SU-DHL-6 (cell line): Measurements from ENCODE around the gene TRDMT1.

ENCODE experiments used
- H2AFZ ChIP-seq: fragments of 200-600 bp; sonication (generic); 2 replicates; pipeline ENCODE4 v1.6.1; 2014; ENCODE audit warnings: low read depth, mild to moderate bottlenecking, moderate library complexity, mixed read lengths, antibody characterized with exemption, low read length; ENCODE audit not compliant: severe bottlenecking
- H3F3A ChIP-seq: fragments of 200-600 bp; shearing (Covaris generic); 2 replicates; pipeline ENCODE4 v1.6.0; 2016; ENCODE audit warnings: antibody characterized with exemption, mild to moderate bottlenecking; ENCODE audit not compliant: insufficient read depth
- H3K27ac ChIP-seq: fragments of 200-600 bp; sonication (generic); 2 replicates; pipeline ENCODE4 v1.5.1; 2016; ENCODE audit warnings: low read depth, mild to moderate bottlenecking, low read length, moderate library complexity, mixed read lengths
- H3K27me3 ChIP-seq: fragments of 200-600 bp; sonication (generic), shearing (Covaris generic); 2 replicates; pipeline ENCODE4 v1.6.0; 2014; ENCODE audit warnings: mild to moderate bottlenecking, low read length
- H3K36me3 ChIP-seq: fragments of 200-600 bp; sonication (generic); 2 replicates; pipeline ENCODE4 v1.6.1; 2014; ENCODE audit warnings: mild to moderate bottlenecking, low read length, mixed read lengths
- H3K4me2 ChIP-seq: fragments of 300-600, 200-600 bp; shearing (Covaris generic), sonication (generic); 2 replicates; pipeline ENCODE4 v1.6.0; 2014; ENCODE audit warnings: low read length, low read depth, mild to moderate bottlenecking; ENCODE audit not compliant: poor library complexity, severe bottlenecking
- H3K4me3 ChIP-seq: fragments of 200-600 bp; sonication (generic); 2 replicates; pipeline ENCODE4 v1.5.1; 2014; ENCODE audit warnings: antibody characterized with exemption, low read length, mild to moderate bottlenecking, mixed read lengths; ENCODE audit not compliant: insufficient read depth, poor library complexity, severe bottlenecking
- H3K79me2 ChIP-seq: fragments of 200-600 bp; sonication (generic); 2 replicates; pipeline ENCODE4 v1.6.1; 2014; ENCODE audit warnings: mild to moderate bottlenecking, low read length, moderate library complexity; ENCODE audit not compliant: insufficient read depth
- H3K9ac ChIP-seq: fragments of 200-600 bp; sonication (generic); 2 replicates; pipeline ENCODE4 v1.7.0; 2014; ENCODE audit warnings: mild to moderate bottlenecking, low read length
- H3K9me2 ChIP-seq: fragments of 200-600 bp; sonication (generic); replicated peaks from 2 replicates; pipeline ENCODE4 v1.6.1; 2014; ENCODE audit warnings: low read length; ENCODE audit not compliant: insufficient read depth
- H3K9me3 ChIP-seq: fragments of 200-600 bp; sonication (generic); 2 replicates; pipeline ENCODE4 v1.6.1; 2014; ENCODE audit warnings: low read length, mixed read lengths; ENCODE audit not compliant: insufficient read depth
- H4K20me1 ChIP-seq: fragments of 200-600 bp; sonication (generic); 2 replicates; pipeline ENCODE4 v1.6.1; 2014; ENCODE audit warnings: low read depth, mild to moderate bottlenecking, antibody characterized with exemption, low read length, moderate library complexity, mixed read lengths
- EZH2phosphoT487 ChIP-seq: fragments of 200-600 bp; sonication (generic), shearing (Covaris generic); conservative IDR thresholded peaks from 2 replicates; pipeline ENCODE4 v1.6.1; 2018; ENCODE audit warnings: mild to moderate bottlenecking, antibody characterized with exemption, low read length, moderate library complexity, mixed read lengths
- TF ChIP-seq, protein P1 (sequence below): fragments of 200-600 bp; sonication (generic); IDR thresholded peaks from one replicate; pipeline ENCODE4 v1.5.1; 2017; ENCODE audit warnings: antibody characterized with exemption, mild to moderate bottlenecking, low read length, moderate library complexity; ENCODE audit not compliant: insufficient read depth, poor library complexity, severe bottlenecking

TRDMT1 gene

DNA sequence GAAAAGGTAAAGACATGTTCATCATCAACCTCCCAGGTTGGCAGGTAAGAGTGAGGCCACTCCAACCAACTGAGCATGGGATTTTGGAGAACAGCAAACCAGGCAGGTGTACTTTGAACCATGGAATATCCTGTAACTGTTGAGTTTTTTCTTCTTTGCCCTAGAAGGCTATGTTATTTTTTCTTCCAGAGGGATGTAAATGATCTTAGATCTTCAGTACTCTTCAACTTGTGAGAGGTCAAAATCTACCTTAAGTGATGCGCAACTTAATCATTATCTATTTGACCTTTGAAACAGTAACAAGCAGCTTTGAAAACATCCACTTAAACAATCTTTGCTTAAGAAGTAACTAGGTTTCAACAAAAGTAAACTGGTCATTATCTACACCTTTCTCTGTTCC, 71.7 kb downstream of the TRDMT1 start, which contains the start of gene CUBN:
TSS of gene CUBN (minus strand) at position 71 of the 400 bp plus-strand sequence. CDS start at position 25, 46 bp downstream.
- no peak within 1 kb of the TSS for H3K27ac ChIP-seq
- no peak within 1 kb of the TSS for H3K4me3 ChIP-seq
- H3F3A ChIP-seq = no peaks in the 10 kb centered on the region
- no peak within 1 kb of the TSS for H3K9ac ChIP-seq
- H3K9me3 ChIP-seq = no peaks in the 10 kb centered on the region
- H3K27me3 ChIP-seq = no peaks in the 10 kb centered on the region
- no peaks in the 10 kb centered on the region for H4K20me1 ChIP-seq
- H2AFZ ChIP-seq = no peak within 1 kb of the TSS
- H3K9me2 ChIP-seq = no peaks in the 10 kb centered on the region
- H3K4me2 ChIP-seq = no peak within 1 kb of the TSS
- no peaks in the 10 kb centered on the region for H3K36me3 ChIP-seq
- no peaks in the 10 kb centered on the region for H3K79me2 ChIP-seq
- no peak for TF ChIP-seq EZH2phosphoT487
- TF ChIP-seq, protein P1, sequence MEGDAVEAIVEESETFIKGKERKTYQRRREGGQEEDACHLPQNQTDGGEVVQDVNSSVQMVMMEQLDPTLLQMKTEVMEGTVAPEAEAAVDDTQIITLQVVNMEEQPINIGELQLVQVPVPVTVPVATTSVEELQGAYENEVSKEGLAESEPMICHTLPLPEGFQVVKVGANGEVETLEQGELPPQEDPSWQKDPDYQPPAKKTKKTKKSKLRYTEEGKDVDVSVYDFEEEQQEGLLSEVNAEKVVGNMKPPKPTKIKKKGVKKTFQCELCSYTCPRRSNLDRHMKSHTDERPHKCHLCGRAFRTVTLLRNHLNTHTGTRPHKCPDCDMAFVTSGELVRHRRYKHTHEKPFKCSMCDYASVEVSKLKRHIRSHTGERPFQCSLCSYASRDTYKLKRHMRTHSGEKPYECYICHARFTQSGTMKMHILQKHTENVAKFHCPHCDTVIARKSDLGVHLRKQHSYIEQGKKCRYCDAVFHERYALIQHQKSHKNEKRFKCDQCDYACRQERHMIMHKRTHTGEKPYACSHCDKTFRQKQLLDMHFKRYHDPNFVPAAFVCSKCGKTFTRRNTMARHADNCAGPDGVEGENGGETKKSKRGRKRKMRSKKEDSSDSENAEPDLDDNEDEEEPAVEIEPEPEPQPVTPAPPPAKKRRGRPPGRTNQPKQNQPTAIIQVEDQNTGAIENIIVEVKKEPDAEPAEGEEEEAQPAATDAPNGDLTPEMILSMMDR = no peak

DNA sequence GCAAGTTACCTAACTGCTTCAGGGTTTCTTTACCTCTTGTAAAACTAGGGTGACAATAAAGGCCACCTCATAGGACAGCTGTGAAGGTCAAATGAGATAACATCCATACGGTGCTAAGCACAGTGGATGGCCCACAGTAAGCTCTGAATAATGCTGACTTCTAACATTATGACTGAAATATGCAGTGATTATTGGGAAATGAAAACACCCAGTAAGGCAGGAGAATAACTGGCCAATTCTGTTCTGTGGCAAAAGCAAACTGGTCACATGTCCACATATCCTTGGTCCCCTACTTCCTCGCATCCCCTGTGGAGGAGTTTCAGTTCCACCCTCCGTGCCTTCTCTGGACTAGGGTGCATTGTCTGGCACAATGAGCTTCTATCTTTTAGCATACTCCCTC, 73.2 kb downstream of the TRDMT1 start:
- Histone ChIP-seq H3K9me2 (no peaks in the 10 kb centered on the region), H3K27ac (no peak overlapping the region), H2AFZ (no peak overlapping the region), H3K79me2 (no peaks in the 10 kb centered on the region), H3F3A (no peaks in the 10 kb centered on the region), H3K4me3 (no peak overlapping the region), H3K36me3 (no peaks in the 10 kb centered on the region), H4K20me1 (no peaks in the 10 kb centered on the region), H3K27me3 (no peaks in the 10 kb centered on the region), H3K9me3 (no peaks in the 10 kb centered on the region), H3K4me2 (no peak overlapping the region), H3K9ac (no peak overlapping the region)
- no peak for TF ChIP-seq EZH2phosphoT487
- TF ChIP-seq, protein P1 = no peak

DNA sequence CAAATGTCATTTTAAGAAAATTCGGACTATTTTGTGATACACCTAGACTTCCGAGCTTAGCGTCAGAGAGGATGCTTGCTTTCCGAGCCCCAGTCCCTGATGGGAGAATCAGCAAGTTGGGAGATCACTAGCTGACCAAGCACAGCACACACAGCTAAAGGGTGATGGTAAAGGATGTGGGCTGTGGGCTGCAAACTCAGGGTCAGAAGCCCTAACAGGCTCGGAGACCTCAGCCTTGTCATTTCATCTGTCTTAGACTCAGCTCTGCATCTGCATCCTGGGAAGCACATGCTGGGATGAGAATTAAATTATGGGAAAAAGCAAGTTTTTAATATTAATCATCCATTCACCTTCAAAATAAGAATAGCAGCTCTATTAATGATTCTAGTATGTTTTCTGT, 75.1 kb downstream of the TRDMT1 start:
- Histone ChIP-seq H3K27ac (no peak overlapping the region), H4K20me1 (no peaks in the 10 kb centered on the region), H3K9ac (no peak overlapping the region), H3K9me3 (no peaks in the 10 kb centered on the region), H3K36me3 (no peaks in the 10 kb centered on the region), H3K4me3 (no peak overlapping the region), H3K27me3 (no peaks in the 10 kb centered on the region), H2AFZ (no peak overlapping the region), H3K4me2 (no peak overlapping the region), H3F3A (no peaks in the 10 kb centered on the region), H3K79me2 (no peaks in the 10 kb centered on the region), H3K9me2 (no peaks in the 10 kb centered on the region)
- TF ChIP-seq, protein P1 = no peak
- TF ChIP-seq EZH2phosphoT487 = no peak
